Femur (tissue), 1 donor: ENCODE data around the gene EEF1A1.
A peak's percentile ranks its signal among the peaks of the same experiment; 100 is the strongest.
"Not testable (repeated sequence)": the region's sequence is repeated elsewhere in the genome, so short reads cannot be mapped to it uniquely, and the experiment has no call there.

Experiments
- DNase-seq: peaks from one replicate; pipeline ENCODE4 v3.0.0-alpha.2; 2017

EEF1A1 gene

DNA sequence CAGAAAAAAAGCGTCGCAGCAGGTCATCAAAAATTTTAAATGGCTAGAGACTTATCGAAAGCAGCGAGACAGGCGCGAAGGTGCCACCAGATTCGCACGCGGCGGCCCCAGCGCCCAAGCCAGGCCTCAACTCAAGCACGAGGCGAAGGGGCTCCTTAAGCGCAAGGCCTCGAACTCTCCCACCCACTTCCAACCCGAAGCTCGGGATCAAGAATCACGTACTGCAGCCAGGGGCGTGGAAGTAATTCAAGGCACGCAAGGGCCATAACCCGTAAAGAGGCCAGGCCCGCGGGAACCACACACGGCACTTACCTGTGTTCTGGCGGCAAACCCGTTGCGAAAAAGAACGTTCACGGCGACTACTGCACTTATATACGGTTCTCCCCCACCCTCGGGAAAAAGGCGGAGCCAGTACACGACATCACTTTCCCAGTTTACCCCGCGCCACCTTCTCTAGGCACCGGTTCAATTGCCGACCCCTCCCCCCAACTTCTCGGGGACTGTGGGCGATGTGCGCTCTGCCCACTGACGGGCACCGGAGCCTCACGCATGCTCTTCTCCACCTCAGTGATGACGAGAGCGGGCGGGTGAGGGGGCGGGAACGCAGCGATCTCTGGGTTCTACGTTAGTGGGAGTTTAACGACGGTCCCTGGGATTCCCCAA is at the start of gene EEF1A1:
EEF1A1 (minus strand) TSS at position 345 of the 663 bp plus-strand sequence. CDS start 1,006 bp downstream, outside the sequence.
- peak; percentile 100 for DNase-seq

DNA sequence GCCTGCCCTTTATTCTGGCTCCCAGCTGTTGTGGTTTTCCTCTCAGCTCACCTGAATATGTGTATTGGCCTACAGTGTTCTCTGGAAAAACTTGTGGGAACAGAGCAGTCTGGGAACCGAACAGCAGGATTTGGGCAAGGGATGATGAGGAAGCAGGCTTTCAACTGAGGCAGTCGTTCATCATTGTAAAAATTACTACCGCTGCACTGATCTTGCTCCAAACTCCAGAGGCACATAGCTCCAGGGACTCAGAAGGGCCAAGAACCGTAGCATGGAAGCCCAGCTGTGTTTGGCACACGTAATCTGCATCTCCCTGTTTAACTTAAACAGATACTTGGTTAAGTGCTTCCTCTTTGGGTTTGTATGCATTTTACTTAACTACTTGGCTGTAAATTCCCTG is 48.3 kb upstream of the EEF1A1 start:
- no peak for DNase-seq

GRCh38 chr6:73566954-73567591 is 46.2 kb upstream of the EEF1A1 start:
- DNase-seq, result peak; percentile 37

- not testable (repeated sequence) for DNase-seq
Measured at GRCh38 chr6:73566486-73566871, 45.6 kb upstream of the EEF1A1 start.

GRCh38 chr6:73565767-73566485 is 45.1 kb upstream of the EEF1A1 start:
- no peak for DNase-seq

- no peak for DNase-seq
Measured at GRCh38 chr6:73564578-73565345, 43.9 kb upstream of the EEF1A1 start.

DNA sequence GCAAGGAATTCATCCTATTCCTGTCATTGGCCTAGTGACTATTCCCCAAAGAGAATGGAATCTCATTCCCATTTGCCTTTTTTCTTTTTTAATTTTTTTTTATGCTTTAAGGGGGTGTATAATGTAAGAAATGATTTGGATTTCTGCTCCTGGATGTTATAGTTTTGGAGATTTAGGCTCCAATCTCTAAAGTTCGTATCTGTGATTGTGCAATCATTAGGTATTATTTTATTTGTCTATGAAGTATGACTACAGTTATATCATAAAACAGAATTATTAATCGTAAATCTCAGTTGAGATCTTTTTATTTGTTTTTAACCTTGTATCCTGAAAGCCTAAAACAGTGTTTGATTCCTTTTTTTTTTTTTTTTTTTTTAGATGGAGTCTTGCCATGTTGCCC is 41.7 kb upstream of the EEF1A1 start:
- DNase-seq, result no peak

DNA sequence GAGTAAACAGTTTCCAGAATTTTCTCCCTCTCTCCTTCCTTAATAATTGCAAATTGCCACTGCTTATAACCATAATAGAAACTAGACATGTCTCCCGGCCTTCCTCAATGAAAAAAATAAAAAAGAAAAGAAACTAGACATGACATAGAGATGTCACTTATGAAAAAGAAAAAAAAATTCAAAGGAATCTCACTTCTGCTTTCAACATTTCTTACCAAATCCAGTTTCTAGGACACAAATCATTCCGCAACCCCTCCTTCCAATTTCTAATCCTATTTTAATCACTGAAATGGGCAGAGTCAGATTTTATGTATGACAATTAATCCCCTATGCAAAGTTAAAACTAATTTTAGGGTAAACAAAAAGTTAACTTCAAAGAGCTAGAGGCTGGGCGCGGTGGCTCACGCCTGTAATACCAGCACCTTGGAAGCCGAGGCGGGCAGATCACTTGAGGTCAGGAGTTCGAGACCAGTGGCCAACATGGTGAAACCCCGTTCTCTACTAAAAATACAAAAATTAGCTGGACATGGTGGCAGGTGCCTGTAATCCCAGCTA is 40.1 kb upstream of the EEF1A1 start:
- DNase-seq, result no peak

- no peak for DNase-seq
Measured at GRCh38 chr6:73560182-73560732, 39.4 kb upstream of the EEF1A1 start.

DNA sequence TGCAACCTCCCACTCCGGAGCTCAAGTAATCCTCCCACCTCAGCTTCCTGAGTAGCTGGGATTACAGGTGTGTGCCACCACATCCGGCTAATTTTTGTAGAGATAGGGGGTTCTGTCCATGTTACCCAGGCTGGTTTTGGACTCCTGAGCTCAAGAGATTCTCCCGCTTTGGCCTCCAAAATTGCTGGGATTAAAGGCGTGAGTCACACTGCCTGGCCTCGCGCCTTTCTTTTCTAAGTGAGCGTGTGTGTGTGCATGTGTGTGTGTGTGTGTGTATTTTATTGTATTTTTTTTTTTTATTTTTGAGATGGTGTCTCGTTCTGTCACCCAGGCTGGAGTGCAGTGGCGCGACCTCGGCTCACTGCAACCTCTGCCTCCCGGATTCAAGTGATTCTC is 38.6 kb upstream of the EEF1A1 start:
- DNase-seq, result not testable (repeated sequence)

DNA sequence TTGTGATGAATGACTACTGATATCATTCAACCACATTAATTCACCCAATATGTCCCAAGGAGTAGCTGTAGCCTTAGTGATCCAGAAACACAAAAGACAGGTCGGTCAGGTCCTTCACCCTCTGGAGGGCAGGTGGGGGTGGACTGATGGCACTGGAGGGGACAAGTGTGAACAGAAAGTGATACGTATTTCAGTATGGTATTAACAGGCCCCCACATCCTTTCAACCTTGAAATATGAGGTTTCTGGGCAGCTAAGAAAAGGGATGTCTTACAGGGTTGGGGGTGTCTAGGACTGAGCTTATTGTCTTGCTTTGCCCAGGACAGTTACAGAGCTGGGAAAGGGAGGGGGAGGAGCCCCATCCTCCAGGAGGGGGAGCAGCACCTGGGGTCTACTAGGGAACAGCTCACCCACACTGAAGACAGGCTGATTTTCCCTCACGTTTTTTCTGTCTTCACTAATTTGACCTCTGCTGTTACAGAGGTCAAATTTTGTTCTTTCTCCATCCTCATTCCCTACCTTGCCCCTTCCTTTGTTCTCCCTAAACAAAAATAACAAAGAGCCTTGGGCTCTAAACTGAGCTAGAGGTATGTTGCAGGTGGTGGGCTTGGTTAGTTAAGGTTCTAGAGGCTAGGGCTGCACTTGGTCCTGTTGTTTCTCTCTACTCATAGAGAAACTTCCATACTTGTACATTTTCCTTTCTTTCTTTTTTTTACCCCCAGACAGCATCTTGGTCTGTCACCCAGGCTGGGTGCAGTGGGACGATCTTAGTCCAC is 38.0 kb upstream of the EEF1A1 start:
- no peak for DNase-seq

DNA sequence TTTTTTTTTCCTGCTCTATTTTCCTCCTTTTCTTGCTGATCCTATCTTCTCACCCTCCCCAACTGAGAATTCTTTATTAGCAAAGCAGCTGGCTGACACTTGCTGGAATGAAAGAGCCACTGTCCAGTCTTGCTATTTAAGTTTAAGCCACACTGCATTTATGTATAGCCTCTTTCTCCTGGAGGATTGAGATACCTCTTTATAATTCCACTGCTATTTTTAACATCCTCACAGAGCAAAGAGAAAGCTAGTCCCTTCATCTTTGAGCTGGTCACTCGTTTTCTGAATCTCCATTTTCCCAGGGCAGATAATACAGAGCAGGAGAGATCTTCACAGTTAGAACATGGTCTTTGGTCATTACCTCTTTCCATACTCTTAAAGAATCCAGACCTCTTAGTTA is 36.0 kb upstream of the EEF1A1 start:
- no peak for DNase-seq

DNA sequence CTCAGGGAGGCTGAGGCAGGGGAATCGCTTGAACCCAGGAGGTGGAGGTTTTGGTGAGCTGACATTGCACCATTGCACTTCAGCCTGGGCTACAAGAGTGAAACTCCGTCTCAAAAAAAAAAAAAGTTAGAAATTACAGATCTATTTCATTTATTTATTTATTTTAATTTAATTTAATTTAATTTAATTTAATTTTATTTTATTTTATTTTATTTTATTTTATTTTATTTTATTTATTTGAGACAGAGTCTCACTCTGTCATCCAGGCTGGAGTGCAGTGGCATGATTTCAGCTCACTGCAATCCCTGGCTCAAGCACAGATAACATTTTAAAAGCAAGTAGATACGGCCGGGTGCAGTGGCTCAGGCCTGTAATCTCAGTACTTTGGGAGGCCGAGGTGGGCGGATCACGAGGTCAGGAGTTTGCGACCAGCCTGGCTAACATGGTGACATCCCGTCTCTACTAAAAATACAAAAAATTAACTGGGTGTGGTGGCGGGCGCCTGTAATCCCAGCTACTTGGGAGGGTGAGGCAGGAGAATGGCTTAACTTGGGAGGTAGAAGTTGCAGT is 34.6 kb upstream of the EEF1A1 start:
- not testable (repeated sequence) for DNase-seq

- not testable (repeated sequence) for DNase-seq
Measured at GRCh38 chr6:73551115-73551514, 30.3 kb upstream of the EEF1A1 start.

DNA sequence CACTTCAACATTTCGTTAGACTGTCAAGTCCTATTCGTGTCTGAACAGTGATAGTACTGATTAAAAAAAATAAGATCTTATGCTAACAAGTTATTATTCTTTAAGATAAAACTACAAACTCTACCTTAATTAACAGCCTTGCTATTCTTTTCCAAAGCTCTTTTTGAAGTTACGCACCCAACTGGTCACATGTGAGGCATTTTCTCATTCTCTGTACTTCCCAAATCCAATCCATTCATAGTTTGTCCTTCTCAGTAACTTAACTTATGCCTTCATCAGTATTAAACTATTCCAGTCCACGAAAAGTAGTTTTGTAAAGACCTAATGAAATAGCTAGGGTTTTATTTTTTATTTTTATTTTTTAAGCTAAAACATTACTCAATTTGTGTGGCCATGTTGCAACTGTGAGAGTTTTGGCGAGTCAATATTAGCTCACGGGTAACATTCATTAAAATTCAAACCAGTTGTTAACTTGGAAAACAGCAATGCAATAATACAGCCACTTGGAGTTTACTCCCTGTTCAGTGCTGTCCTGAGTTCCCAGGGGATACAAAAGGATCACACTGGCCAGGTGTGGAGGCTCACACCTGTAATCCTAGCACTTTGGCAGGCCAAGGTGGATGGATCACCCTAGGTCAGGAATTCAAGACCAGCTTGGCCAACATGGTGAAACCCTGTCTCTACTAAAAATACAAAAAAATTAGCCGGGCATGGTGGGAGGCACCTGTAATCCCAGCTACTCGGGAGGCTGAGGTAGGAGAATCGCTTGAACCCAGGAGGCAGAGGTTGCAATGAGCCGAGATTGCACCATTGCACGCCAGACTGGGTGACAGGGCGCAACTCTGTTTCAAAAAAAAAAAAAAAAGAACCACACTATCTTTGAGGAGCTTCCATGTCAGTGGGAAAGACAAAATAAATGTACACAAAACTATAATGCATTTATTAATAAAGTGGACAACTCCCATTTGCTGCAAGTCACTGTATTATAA is 27.9 kb upstream of the EEF1A1 start:
- DNase-seq, result no peak

DNA sequence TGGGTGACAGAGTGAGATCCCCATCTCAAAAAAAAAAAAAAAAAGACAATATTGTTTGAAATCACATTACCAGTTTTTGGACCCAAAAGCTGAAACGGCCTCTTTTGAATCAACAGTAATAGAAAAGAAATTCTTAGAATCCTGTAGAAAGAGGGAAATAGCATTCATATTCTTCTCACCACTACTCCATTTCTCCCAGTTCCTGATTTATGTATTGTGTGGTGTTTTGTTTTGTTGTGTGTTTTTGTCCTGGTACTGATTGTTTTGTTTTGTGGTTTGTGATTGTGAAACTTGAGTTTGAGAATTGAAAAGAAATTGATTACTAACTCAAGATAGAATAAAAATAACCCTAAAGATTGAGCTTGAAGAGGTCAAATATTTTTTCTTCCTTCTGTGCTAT is 26.2 kb upstream of the EEF1A1 start:
- DNase-seq, result no peak

DNA sequence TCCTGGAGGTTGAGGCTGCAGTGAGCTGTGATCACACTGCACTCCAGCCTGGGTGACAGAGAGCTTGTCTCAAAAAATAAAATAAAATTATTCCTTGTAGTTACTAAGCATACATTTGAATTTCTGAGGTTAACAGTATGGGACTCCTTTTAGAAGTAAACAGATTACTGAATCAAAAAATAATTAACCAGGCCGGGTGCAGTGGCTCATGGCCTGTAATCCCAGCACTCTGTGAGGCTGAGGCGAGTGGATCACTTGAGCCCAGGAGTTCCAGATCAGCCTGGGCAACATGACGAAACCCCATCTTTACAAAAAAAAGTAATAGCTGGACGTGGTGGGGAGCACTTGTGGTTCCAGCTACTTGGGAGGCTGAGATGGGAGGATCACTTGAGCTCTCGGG is 22.1 kb upstream of the EEF1A1 start:
- no peak for DNase-seq

DNA sequence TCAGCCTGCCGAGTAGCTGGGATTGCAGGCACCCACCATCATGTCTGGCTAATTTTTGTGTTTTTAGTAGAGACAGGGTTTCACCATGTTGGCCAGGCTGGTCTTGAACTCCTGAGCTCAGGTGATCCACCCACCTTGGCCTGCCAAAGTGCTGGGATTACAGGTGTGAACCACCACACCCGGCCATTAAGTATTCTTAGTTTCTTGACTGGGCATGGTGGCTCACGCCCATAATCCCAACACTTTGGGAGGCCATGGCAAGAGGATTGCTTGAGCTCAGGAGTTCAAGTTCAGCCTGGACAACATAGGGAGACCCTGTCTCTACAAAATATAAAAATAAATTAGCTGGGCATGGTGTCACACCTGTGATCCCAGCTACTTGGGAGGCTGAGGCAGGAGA is 21.6 kb upstream of the EEF1A1 start:
- not testable (repeated sequence) for DNase-seq

- DNase-seq, result no peak
Measured at GRCh38 chr6:73538116-73538779, 17.4 kb upstream of the EEF1A1 start.

- DNase-seq, result no peak
Measured at GRCh38 chr6:73537677-73538076, 16.8 kb upstream of the EEF1A1 start.
